ENCODE results near the gene GPR162. TPM values are rescaled to one million over a fixed set of nuclear protein-coding genes. Genes with fewer than 3 reads are reported as not detected.

Gene GPR162
- total and polyA plus RNA-seq, 8 donors: 1.3 to 9.3 (median 4.0) TPM

- intact Hi-C loops (cut with DNase I; ENCODE audit: low total_unique reads): loop anchor here (10.0 kb wide), 1 partner anchor 79 kb away; no protein-coding TSS in a partner anchor
- H3K27ac ChIP-seq: no peak overlapping the region
- TF ChIP-seq CTCF (IDR thresholded peaks at IDR 0.05) (no peak), EP300 (IDR thresholded peaks at IDR 0.05) (no peak), POLR2A (IDR thresholded peaks at IDR 0.05) (no peak), POLR2AphosphoS5 (IDR thresholded peaks at IDR 0.05) (no peak)
- peaks cover 28 to 61% (median 48%) of the 10 kb centered on the region in 4 donors for H3K4me1 ChIP-seq
- H3K27me3 ChIP-seq: peaks cover 0 to 94% (median 38%) of the 10 kb centered on the region in 3 donors
- H3K4me3 ChIP-seq: no peak overlapping the region
- H3K36me3 ChIP-seq: no peaks in the 10 kb centered on the region
- DNase-seq: no peak
- 81 to 86% (median 84%) methylated on average over 29 to 37 of the region's 37 CpGs for WGBS, 5 donors
- no peaks in the 10 kb centered on the region for H3K9me3 ChIP-seq
These were observed 2.6 kb downstream of the GPR162 start for GRCh38 chr12:6824085-6824775.

- Histone ChIP-seq H3K4me3 (peak overlapping the region in 1 of 4 donors; percentile 27), H3K27ac (peak overlapping the region in 1 of 5 donors; percentile 25), H3K9me3 (no peaks in the 10 kb centered on the region), H3K4me1 (peaks cover 35 to 68% (median 55%) of the 10 kb centered on the region in 4 donors), H3K27me3 (peaks cover 0 to 99% (median 38%) of the 10 kb centered on the region in 3 donors), H3K36me3 (no peaks in the 10 kb centered on the region)
- WGBS, 5 donors: 39 to 45% (median 44%) methylated on average over 11 to 12 of the region's 12 CpGs
- DNase-seq: no peak
- TF ChIP-seq EP300 (IDR thresholded peaks at IDR 0.05) (no peak), POLR2A (IDR thresholded peaks at IDR 0.05) (no peak), POLR2AphosphoS5 (IDR thresholded peaks at IDR 0.05) (no peak), CTCF (IDR thresholded peaks at IDR 0.05) (no peak)
- intact Hi-C loops (cut with DNase I; ENCODE audit: low total_unique reads): loop anchor here (10.0 kb wide), 1 partner anchor 80 kb away; no protein-coding TSS in a partner anchor
These were observed 3.3 kb downstream of the GPR162 start for GRCh38 chr12:6824901-6825381.

DNA sequence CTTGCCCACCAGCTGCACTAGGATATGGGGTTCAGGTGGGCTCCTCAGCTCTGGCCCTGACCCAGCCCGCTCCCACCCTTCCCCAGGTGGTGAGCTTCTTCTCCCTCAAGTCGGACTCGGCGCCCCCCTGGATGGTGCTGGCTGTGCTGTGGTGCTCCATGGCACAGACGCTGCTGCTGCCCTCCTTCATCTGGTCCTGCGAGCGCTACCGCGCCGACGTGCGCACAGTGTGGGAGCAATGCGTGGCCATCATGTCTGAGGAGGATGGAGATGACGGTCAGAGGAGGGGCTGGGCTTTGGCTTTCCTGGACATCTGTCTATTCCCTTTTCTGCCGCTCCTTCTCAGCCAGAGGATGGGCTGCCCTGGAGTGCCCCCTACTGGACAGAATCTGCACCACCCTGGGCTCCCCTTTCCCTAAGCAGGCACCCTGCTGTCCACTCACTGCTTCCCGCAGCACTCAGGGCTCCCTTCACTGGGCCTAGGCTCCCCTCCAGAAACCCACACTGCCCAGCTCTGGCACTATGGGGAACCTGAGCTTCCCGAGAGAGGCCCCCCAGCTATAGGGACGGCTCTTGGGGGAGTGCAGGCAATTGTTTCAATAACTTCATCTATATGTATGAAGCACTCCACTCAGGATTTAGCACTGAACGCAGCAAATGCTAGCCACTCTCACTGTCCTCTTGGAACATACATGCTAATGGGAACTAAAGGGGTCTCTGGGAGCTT is 3.9 kb downstream of the GPR162 start:
- intact Hi-C loops (cut with DNase I; ENCODE audit: low total_unique reads): loop anchor here (10.0 kb wide), 1 partner anchor 81 kb away; no protein-coding TSS in a partner anchor
- TF ChIP-seq POLR2A (IDR thresholded peaks at IDR 0.05) (no peak), POLR2AphosphoS5 (IDR thresholded peaks at IDR 0.05) (peak in 1 of 3 donors; percentile 20), CTCF (IDR thresholded peaks at IDR 0.05) (peak in 5 of 7 experiments; percentile 85 to 92 (median 88)), EP300 (IDR thresholded peaks at IDR 0.05) (no peak)
- 8 to 12% (median 10%) methylated on average over 13 to 19 of the region's 19 CpGs for WGBS, 5 donors
- Histone ChIP-seq H3K9me3 (no peaks in the 10 kb centered on the region), H3K36me3 (peaks cover 0 to 4% (median under 1%) of the 10 kb centered on the region in 4 donors), H3K4me3 (peak overlapping the region in 1 of 4 donors; percentile 27), H3K4me1 (peaks cover 35 to 74% (median 55%) of the 10 kb centered on the region in 4 donors), H3K27ac (peak overlapping the region in 1 of 5 donors; percentile 25), H3K27me3 (peaks cover 0 to 93% (median 38%) of the 10 kb centered on the region in 3 donors)
- DNase-seq: peak; percentile 87 to 94

GRCh38 chr12:6826125-6826733 is 4.6 kb downstream of the GPR162 start:
- WGBS, 5 donors: 76 to 82% (median 79%) methylated on average over 16 to 17 of the region's 17 CpGs
- H3K4me3 ChIP-seq: no peak overlapping the region
- intact Hi-C loops (cut with DNase I; ENCODE audit: low total_unique reads): loop anchor here (10.0 kb wide), 1 partner anchor 81 kb away; no protein-coding TSS in a partner anchor
- no peak overlapping the region for H3K27ac ChIP-seq
- H3K36me3 ChIP-seq: peaks cover 0 to 11% (median 6%) of the 10 kb centered on the region in 4 donors
- peaks cover 0 to 87% (median 35%) of the 10 kb centered on the region in 3 donors for H3K27me3 ChIP-seq
- H3K9me3 ChIP-seq: no peaks in the 10 kb centered on the region
- H3K4me1 ChIP-seq: peaks cover 34 to 69% (median 52%) of the 10 kb centered on the region in 4 donors
- DNase-seq: peak in 1 of 2 donors; percentile 16
- TF ChIP-seq POLR2A (IDR thresholded peaks at IDR 0.05) (no peak), CTCF (IDR thresholded peaks at IDR 0.05) (no peak), EP300 (IDR thresholded peaks at IDR 0.05) (no peak), POLR2AphosphoS5 (IDR thresholded peaks at IDR 0.05) (no peak)
